Measurements from ENCODE around the gene CKLF.
"Not testable (repeated sequence)": the region's sequence is repeated elsewhere in the genome, so short reads cannot be mapped to it uniquely, and the experiment has no call there.

The CKLF gene

GRCh38 chr16:66599726-66600125 lies 47.4 kb downstream of the CKLF start:
- DNase-seq, result no peak

GRCh38 chr16:66600477-66600876 lies 48.1 kb downstream of the CKLF start:
- no peak for DNase-seq

- DNase-seq, result no peak
Observed at GRCh38 chr16:66601471-66601870, 49.1 kb downstream of the CKLF start.

DNA sequence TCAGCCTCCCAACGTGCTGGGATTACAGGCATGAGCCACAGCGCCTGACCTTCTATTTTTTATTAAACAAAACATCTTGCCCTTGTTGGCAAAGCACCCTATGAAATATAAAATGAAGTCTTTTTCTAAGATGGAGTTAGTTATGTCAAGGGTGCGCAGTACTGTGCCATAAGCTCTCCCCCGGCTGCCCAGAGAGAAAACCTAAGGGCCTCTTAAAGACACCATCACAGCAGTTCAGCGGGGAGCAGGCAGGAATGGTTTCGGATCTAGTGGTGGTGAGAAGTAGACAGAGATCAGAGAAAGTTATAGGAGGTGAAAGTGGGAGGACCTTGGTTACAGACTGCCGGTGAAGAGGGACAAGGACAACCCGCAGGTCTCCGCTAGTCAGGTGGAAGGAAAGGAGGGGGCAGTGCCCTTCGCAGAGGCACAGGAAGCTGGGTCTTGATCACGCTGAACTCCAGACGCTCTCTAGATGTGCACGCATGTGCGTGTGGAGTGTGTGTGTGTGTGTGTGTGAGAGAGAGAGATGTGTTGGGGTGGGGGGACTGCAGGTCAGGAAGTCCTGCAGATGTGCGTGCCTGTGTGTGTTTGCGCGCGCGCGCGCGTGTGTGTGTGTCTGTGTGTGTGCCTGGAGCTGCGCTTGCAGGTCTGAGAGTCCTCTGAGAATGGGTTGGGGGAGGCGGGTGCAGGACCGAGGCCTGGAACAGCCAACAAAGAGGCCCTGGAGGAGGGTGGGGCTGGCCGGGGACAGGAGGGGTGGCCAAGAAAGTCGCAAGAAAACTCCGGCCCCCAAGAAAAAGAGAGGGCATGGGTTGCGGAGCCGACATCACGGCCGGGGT lies 51.4 kb downstream of the CKLF start:
- peak; percentile 5 for DNase-seq

- DNase-seq, result no peak
Observed at GRCh38 chr16:66604376-66605176, 52.2 kb downstream of the CKLF start, which contains the start of gene CMTM3. Gene CMTM3, plus strand, starts transcription at chr16:66604704. Its CDS starts 102 bp downstream, at chr16:66604806.

- no peak for DNase-seq
Observed at GRCh38 chr16:66605177-66605978, 53.0 kb downstream of the CKLF start.

- no peak for DNase-seq
Observed at GRCh38 chr16:66605979-66606751, 53.8 kb downstream of the CKLF start.

DNA sequence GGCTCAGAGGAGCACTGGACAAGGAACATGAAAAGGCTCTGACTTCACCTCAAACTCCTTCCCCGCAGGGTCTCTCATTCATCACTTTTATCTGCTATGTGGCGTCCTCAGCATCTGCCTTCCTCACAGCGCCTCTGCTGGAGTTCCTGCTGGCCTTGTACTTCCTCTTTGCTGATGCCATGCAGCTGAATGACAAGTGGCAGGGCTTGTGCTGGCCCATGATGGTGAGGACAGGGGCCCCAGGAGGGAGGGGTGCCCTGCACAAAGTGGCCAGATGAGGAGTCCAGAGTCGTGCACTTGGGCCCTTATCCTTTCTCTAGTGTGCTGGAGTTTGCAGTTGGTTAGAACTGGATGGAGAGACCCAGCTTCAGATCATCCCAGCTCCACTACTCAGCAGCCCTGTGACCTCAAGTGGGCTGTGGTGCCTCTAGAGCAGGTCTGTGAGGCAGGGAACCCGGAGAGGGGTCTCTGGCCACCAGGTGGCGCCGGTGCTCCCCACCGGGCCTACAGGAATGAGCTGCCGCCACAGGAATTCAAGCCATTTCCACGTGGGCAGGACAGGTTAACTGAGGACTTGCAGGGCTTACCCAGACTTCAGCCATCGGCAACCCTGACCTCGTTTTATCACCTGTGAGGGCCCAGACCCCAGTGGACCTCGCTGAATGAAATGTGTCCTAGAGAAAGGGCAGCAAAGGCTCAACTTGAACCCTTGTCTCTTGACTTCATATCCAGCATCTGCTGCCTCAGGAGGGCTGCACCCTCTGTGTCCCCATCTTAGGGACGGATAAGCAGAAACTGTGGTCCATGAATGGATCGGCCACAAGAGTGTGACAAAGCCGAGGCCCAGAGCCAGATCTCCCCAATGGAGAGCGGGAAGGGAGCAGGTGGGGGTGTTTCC lies 56.1 kb downstream of the CKLF start:
- peak; percentile 15 for DNase-seq

DNA sequence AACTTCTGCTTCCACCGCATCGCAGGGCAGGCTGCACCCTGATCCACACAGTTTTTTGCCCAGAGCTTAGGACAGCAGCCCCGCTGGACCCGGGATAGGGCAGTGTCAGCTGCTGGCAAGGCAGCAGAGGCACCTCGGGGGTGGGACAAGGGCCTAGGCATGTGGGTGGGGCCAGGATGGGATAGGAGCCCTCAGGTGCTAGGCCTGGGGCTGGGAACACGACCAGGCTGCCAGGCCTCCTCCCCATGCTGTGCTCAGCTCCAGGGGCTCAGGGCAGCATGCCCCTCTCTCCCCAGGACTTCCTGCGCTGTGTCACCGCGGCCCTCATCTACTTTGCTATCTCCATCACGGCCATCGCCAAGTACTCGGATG lies 56.7 kb downstream of the CKLF start:
- no peak for DNase-seq

- no peak for DNase-seq
Observed at GRCh38 chr16:66610111-66610820, 57.9 kb downstream of the CKLF start.

- DNase-seq, result not testable (repeated sequence)
Observed at GRCh38 chr16:66611911-66612310, 59.5 kb downstream of the CKLF start.

DNA sequence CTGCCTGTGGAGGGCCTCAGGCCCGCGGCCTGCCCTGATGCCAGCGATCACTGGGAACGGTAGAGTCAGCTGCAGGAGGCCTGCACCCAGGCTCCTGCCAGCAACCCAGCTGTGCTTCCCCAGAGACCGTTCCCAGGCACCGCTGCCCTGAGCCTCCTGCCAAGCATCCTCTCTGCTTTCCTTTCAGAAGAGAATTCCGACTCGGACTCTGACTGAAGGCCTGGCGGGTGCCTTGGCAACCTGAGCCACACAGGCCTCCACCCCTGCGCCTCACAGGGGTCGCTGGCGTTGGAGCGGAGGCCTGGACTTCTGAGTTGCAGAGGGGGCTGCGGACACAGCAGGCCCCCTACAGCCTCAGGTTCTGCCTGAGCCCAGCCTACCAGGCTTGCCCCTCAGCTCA lies 60.0 kb downstream of the CKLF start:
- DNase-seq, result no peak

- no peak for DNase-seq
Observed at GRCh38 chr16:66614161-66614802, 61.9 kb downstream of the CKLF start.

All from NCI-H774 (cell line).